ENCODE data around the gene PBOV1.

PBOV1 gene

DNA sequence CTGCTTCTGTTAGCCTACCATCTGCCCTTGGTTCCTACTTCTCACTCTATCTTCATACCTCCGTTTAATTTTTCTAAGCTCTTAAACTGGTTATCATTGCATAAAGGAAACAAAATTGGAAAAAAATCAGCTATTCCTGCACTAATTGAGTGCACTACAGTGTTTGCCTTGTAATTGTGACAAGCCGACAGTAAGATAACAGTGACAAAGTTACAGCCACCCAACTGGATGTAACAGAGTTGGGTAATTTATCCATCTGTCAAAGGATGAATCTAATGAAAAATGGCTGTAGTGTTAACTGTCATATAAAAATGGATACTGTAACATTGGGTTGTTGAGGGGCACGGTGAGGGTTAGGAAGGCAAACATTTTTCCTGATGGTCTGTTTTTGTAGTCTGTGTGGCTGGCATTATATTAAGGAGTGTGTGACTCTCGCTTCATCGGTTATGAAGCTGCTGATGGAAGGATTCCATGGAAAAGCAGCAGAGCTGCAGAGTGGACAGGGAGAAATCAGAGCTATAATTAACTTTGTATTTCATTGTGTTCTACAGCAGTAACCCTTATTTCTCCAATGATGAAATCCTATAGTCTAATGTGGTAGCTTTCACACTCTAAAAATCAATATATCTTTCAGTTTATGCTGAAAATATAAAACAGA, 12.7 kb downstream of the PBOV1 start:
- TF ChIP-seq, protein P1, sequence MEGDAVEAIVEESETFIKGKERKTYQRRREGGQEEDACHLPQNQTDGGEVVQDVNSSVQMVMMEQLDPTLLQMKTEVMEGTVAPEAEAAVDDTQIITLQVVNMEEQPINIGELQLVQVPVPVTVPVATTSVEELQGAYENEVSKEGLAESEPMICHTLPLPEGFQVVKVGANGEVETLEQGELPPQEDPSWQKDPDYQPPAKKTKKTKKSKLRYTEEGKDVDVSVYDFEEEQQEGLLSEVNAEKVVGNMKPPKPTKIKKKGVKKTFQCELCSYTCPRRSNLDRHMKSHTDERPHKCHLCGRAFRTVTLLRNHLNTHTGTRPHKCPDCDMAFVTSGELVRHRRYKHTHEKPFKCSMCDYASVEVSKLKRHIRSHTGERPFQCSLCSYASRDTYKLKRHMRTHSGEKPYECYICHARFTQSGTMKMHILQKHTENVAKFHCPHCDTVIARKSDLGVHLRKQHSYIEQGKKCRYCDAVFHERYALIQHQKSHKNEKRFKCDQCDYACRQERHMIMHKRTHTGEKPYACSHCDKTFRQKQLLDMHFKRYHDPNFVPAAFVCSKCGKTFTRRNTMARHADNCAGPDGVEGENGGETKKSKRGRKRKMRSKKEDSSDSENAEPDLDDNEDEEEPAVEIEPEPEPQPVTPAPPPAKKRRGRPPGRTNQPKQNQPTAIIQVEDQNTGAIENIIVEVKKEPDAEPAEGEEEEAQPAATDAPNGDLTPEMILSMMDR (IDR thresholded peaks at IDR 0.05; ENCODE audit: insufficient read depth, low read length, poor library complexity, severe bottlenecking) = no peak
- Histone ChIP-seq H3K36me3 (ENCODE audit: control insufficient read depth, insufficient read depth, low read length) (no peaks in the 10 kb centered on the region), H3K4me3 (replicated peaks; ENCODE audit: low read depth, low read length) (no peak overlapping the region), H3K27me3 (replicated peaks; ENCODE audit: control insufficient read depth, insufficient read depth, low read length) (no peaks in the 10 kb centered on the region)
- no peak for DNase-seq (ENCODE audit: extremely low read depth, insufficient read length)

DNA sequence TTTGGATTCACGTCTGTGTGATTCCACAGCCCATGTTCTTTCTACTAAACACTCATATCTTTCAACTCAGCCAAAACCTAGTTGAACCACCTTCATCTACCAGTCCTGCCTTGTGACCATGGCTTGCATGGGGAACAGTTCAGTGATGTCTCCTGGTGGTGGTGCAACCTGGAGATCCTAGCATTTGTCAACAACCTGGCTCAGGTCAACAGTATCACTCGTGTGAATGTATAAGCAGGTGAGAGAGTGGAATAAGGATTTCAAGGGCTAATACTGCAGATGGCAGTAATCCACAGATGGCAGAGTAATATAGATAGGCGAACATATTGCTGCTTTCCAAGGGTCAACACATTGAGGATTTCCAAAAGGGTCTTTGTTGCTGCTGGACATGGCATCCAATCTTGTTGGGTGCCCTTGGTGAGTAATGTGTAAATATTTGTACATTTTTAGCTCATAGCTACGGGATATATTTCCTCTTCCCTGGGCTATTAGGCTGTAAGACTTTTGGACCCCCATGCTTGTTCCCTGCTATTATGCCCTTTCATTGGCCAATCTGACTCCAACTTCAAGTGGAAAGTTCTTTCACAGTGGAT, 13.4 kb downstream of the PBOV1 start:
- TF ChIP-seq, protein P1 (IDR thresholded peaks at IDR 0.05; ENCODE audit: insufficient read depth, low read length, poor library complexity, severe bottlenecking) = no peak
- DNase-seq (ENCODE audit: extremely low read depth, insufficient read length) = no peak
- Histone ChIP-seq H3K4me3 (replicated peaks; ENCODE audit: low read depth, low read length) (no peak overlapping the region), H3K36me3 (ENCODE audit: control insufficient read depth, insufficient read depth, low read length) (no peaks in the 10 kb centered on the region), H3K27me3 (replicated peaks; ENCODE audit: control insufficient read depth, insufficient read depth, low read length) (no peaks in the 10 kb centered on the region)

DNA sequence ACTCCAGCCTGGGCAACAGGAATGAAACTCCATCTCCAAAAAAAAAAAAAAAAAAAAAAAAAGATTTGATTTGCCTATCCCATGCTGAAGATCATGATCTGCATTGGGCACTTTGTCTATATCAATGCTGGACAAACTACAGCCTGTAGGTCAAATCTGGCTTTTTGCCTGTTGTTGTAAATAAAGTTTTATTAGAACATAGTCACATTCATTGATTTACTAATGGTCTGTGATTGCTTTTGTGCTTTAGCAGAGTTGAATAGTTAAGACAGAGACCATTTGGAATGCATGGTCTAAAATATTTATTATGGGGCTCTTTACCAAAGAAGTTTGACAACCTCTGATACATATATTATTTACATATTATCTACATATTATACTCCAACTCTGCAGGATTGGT, 14.0 kb downstream of the PBOV1 start:
- Histone ChIP-seq H3K36me3 (ENCODE audit: control insufficient read depth, insufficient read depth, low read length) (no peaks in the 10 kb centered on the region), H3K27me3 (replicated peaks; ENCODE audit: control insufficient read depth, insufficient read depth, low read length) (no peaks in the 10 kb centered on the region), H3K4me3 (replicated peaks; ENCODE audit: low read depth, low read length) (no peak overlapping the region)
- DNase-seq (ENCODE audit: extremely low read depth, insufficient read length) = no peak
- TF ChIP-seq, protein P1 (IDR thresholded peaks at IDR 0.05; ENCODE audit: insufficient read depth, low read length, poor library complexity, severe bottlenecking) = no peak

DNA sequence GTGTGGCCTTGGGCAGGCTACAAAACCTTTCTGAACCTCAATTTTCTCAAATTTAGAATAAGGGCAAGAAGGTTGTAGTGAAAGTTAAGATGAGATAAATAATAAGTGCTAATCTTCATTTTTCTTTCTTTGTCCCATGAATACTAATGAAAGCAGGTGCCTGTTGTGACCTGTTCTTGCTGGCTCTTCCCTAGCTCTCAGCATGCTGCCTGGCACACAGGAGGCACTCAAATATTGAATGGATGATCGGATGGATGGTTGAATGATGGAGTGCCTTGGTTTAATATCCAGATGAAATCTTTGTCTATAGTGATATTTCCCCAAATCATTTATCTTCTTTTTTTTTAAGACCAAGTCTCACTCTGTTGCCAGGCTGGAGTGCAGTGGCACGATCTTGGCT, 15.0 kb downstream of the PBOV1 start:
- TF ChIP-seq, protein P1 (IDR thresholded peaks at IDR 0.05; ENCODE audit: insufficient read depth, low read length, poor library complexity, severe bottlenecking) = no peak
- Histone ChIP-seq H3K36me3 (ENCODE audit: control insufficient read depth, insufficient read depth, low read length) (no peaks in the 10 kb centered on the region), H3K4me3 (replicated peaks; ENCODE audit: low read depth, low read length) (no peak overlapping the region), H3K27me3 (replicated peaks; ENCODE audit: control insufficient read depth, insufficient read depth, low read length) (no peaks in the 10 kb centered on the region)
- DNase-seq (ENCODE audit: extremely low read depth, insufficient read length) = no peak

DNA sequence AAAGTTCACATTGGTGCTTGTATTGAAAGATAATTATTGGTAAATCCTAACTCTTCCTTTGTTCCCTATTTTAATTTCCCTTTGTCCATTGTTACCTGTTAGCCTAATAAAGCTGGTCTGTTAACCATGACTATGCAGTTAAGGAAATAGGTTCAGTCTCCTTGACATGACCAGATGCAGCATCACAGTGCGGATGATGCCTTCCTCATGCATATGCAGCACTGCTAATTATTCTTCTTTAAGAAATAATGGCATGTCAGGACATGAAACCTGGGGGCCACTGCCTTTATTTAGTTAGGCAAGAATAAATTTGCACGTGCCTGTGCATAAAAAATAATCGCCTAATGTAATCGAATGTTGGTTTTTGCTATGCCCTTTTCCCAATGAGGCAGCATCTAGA, 16.5 kb downstream of the PBOV1 start:
- Histone ChIP-seq H3K4me3 (replicated peaks; ENCODE audit: low read depth, low read length) (no peak overlapping the region), H3K36me3 (ENCODE audit: control insufficient read depth, insufficient read depth, low read length) (no peaks in the 10 kb centered on the region), H3K27me3 (replicated peaks; ENCODE audit: control insufficient read depth, insufficient read depth, low read length) (no peaks in the 10 kb centered on the region)
- no peak for DNase-seq (ENCODE audit: extremely low read depth, insufficient read length)
- TF ChIP-seq, protein P1 (IDR thresholded peaks at IDR 0.05; ENCODE audit: insufficient read depth, low read length, poor library complexity, severe bottlenecking) = no peak

Data from GM06990 (cell line).